GM21723 (cell line): Measurements from ENCODE around the gene RHOD.

ENCODE experiments used
- ATAC-seq: cut with Tn5 transposase; IDR thresholded peaks from one replicate; pipeline ENCODE4 v1.9.1; 2021; ENCODE audit warnings: mild to moderate bottlenecking, moderate library complexity; ENCODE audit not compliant: unreplicated experiment

Gene RHOD, protein sequence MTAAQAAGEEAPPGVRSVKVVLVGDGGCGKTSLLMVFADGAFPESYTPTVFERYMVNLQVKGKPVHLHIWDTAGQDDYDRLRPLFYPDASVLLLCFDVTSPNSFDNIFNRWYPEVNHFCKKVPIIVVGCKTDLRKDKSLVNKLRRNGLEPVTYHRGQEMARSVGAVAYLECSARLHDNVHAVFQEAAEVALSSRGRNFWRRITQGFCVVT

DNA sequence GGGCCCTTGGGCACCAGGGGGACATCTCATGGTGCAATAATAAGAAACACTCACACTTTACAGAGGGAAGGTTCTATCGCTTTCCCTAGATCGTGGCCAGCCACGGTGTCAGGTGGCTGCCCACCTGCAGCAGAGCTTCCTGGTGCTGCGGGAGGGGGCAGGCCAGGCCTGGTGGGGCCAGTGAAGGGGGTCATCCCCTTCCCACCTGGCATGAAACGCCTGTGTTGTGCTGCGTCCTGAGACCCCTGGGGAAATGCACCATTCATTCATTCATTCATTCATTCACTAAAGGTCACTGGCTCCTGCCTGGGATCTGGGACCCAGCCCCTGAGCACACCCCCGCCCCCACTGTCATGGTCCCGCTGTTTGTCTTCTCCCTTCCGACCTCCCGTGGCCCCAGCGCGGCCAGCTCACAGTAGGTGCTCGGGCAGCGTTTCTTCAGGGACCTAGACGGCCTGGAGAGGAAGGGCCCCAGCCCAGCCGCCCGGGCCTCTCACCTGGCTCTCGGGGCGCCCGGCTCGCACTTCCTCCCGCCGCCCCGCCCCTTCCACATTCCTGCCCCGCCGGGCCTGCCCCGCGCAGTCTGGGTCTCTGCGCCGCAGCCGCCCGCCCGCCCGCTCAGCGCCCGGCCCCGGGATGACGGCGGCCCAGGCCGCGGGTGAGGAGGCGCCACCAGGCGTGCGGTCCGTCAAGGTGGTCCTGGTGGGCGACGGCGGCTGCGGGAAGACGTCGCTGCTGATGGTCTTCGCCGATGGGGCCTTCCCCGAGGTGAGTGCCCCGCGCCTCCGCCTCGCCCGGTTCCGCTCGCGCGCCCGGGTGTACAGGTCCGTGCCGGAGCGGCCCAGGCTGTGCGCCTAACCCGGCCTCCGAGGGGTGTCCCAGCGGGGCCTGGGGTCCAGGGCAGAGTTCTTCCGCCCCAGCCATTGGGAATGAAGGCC is at the start of gene RHOD:
Gene RHOD (plus strand): TSS at position 581 of the 938 bp plus-strand sequence. CDS start 56 bp downstream, at position 637.
- no peak for ATAC-seq

DNA sequence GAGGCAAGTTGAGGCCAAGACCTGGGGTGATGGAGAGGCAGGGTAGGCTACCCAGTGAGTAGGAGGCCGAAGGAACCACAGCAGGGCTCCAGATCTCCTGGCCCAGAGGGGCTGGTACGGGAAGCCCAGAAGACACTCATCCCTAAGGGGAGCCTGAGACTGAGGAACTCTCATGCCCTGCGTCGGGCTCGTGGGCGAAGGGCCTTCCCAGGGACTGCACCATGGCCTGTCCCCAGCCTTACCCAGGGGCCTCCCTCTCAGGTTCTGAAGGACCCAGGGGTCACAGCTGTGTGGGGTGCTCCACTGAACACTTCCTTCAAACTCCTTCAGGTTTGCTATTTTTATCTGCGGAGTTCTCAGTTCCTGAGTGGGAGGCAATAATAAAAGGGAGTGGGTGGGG is 49.5 kb upstream of the RHOD start:
- no peak for ATAC-seq

- ATAC-seq = no peak
Observed at GRCh38 chr11:67010296-67010905, 46.2 kb upstream of the RHOD start.

GRCh38 chr11:67013511-67014045 is 43.1 kb upstream of the RHOD start:
- no peak for ATAC-seq

- no peak for ATAC-seq
Observed at GRCh38 chr11:67014343-67014742, 42.3 kb upstream of the RHOD start.

DNA sequence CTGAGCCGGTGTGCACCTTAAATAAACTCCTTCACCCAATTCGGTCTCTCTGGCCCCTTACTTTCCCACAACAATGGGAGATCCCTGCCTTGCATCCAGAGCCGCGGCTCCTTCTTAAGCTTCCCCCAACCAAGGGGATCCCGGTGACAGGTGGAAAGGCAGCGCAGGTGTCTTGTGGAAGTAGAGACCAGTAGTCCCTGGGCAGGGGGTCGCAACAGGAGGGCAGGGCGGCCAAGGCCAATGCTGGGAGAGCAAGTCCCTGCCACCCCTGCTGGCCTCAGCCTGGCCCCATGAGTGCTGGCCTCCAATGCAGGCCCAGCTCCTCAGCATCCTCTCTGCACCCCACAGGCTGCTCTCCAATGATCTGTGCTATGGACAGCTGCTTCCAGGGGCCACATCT is 41.6 kb upstream of the RHOD start:
- ATAC-seq = no peak

DNA sequence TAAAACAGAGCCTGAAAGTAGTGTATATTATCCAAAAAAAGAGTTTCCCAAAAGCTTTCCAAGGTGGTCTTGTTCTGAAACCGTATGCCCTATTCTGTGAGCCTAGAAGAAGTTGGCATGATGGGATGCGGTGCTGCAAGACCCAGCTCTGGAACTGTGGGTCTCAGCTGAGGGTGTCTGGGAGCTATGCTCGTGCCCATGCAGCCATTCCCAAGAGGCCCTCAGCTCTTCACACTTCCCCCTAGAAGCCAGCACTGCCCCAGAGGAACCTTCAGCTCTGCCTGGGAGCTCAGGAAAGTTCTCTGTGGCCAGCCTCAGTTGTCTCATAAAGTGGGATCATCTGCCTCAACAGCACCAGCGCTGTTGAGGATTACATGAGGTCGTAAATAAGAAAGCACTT is 40.1 kb upstream of the RHOD start:
- ATAC-seq = no peak

DNA sequence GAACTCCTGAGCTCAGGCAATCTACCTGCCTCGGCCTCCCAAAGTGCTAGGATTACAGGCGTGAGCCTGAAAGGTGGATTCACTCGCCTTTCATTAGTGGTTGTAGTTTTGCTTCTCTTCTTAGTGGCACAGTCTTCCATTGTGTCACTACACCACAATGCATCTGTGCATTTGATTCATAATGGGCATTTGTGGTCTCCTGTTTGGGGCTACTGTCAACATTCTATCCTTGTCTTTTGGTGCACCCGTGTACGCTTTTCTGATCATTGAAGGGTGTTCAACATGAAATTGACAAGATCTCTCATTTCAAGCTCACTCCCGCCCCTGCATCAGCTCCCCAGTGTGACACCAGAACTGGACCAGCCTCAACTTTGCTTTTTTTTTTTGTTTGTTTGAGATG is 35.7 kb upstream of the RHOD start:
- no peak for ATAC-seq

GRCh38 chr11:67022341-67022933 is 34.2 kb upstream of the RHOD start:
- no peak for ATAC-seq

GRCh38 chr11:67022961-67023956 is 33.4 kb upstream of the RHOD start, which contains the start of gene SYT12:
SYT12 (plus strand) TSS chr11:67023134; CDS start chr11:67030145, 7,011 bp downstream.
- no peak for ATAC-seq

DNA sequence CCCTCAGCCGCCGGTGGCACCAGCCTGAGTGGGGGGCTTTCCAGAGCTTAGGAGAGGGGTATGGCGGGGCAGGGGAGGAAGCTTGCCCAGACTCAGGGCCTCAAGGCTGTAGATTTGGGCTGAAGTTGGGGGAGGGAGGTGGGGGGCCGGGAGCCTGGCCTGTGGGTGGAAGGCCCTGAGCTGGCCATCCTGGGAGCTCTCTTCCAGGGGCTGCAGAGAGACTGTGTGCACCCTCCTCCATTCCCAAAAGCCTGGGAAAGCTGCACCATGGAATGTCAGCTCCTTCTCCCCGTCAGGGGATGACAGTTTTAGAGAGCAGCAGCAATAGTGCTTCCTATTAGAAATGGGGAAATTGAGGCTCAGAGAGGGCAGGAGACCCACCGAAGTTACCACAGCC is 32.7 kb upstream of the RHOD start:
- ATAC-seq = no peak

DNA sequence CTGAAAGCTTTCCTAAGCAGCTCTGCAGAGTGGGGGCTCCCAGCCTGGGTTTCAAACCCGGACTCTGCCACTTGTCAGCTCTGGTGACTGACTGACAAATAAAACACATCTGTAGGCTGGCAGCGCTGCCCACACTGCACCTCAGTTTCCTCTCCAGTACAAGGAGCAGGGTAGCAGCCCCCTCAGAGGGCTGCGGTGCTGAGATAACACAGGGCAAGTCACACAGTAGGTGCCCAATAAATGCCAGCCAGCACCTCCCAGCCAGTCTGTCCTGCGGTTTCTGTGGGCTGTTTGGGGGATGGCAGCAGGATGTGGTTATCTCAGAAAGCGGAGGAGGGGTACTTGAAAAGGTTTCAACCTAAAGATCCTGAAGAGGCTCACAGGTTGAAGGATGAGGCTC is 32.2 kb upstream of the RHOD start:
- ATAC-seq = no peak

- no peak for ATAC-seq
Observed at GRCh38 chr11:67024966-67025365, 31.7 kb upstream of the RHOD start.

DNA sequence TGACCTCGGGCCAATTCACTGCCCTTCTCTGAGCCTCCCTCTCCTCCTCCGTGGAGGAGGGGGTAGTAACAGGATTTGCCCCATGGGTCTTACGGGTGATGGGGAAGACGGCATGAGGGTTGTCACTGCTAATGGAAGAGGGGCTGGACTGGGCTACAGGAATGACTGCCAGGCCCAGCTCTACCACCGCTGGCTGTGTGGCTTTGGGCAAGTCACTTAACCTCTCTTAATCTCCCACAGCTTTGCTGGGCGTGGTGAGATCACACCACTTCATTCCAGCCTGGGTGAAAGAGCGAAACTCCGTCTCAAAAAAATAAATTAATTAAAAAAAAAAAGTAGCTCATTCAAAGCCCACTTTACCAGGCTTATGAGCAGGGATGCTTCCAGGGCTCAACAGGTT is 30.9 kb upstream of the RHOD start:
- no peak for ATAC-seq

DNA sequence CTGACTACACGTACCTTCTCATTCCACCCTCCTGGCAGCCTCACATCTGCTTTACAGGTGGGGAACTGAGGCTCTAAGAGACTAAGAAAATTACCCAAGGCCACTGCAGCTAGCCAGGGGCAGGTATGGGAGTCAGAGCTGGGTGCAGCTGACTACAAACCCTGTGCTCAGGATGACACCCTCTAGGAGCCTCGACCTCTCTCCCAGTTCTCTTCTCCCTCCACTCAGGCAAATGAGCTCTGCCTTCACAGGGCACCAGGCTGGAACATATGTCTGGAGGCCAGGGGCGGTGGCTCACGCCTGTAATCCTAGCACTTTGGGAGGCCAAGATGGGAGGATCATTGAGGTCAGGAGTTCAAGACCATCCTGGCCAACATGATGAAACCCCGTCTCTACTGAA is 29.7 kb upstream of the RHOD start:
- no peak for ATAC-seq

DNA sequence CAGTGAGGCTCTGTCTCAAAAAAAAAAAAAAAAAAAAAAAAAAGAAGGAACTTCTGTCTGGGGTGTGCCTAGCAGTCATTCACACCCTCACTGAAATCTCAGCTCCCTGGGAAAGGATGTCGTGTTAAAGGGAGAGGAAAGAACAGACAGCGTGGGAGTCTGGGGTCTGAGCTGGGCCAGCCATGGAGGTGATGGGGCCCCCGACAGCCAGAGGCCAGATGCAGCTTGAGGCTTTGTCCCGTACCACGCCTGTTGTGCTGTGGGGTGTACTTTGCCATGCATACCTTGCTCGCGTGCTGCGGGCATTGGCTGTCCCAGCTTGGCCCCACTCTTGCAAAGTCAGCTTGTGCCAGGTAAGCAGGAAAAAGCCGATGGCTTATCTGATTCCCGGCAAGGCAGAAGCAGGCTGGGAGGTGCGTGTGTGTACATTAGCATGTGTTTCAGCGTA is 29.1 kb upstream of the RHOD start:
- ATAC-seq = peak; percentile 21

DNA sequence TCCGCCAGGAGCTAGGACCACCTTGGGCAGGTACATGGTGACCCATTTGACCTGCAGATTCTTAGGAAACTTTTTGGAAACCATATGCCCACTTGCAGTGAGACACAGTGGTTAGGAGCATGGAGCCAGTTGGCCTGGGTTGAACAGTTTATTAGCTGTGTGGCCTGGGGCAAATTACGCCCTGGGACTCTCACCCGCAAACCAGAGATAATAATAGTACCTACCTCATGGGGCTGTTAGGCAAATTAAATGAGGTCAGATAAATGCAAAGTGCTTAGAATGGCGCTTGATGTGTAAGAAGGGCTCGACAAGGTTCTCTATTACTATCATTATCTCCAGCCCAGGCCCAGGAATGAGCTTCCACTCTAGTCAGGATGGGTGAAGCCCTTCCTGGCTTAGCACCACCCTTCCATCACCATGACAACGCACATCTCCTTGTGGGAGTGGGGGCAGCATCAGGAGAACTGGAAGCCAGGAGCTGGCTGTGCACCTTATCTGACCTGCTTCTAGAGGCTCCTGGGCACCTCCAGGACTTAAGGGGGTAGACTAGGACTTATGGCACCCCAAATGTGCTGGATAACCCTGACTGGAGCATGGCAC is 28.6 kb upstream of the RHOD start:
- peak; percentile 68 for ATAC-seq

- no peak for ATAC-seq
Observed at GRCh38 chr11:67029146-67029545, 27.5 kb upstream of the RHOD start.

- no peak for ATAC-seq
Observed at GRCh38 chr11:67030976-67031375, 25.7 kb upstream of the RHOD start.
